Measurements from ENCODE around the gene IRAK3. TPM values are rescaled to one million over a fixed set of nuclear protein-coding genes. Genes with fewer than 3 reads are reported as not detected.

The IRAK3 gene, protein sequence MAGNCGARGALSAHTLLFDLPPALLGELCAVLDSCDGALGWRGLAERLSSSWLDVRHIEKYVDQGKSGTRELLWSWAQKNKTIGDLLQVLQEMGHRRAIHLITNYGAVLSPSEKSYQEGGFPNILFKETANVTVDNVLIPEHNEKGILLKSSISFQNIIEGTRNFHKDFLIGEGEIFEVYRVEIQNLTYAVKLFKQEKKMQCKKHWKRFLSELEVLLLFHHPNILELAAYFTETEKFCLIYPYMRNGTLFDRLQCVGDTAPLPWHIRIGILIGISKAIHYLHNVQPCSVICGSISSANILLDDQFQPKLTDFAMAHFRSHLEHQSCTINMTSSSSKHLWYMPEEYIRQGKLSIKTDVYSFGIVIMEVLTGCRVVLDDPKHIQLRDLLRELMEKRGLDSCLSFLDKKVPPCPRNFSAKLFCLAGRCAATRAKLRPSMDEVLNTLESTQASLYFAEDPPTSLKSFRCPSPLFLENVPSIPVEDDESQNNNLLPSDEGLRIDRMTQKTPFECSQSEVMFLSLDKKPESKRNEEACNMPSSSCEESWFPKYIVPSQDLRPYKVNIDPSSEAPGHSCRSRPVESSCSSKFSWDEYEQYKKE
- 1 to 10 TPM; 3.2 to 4.2 (median 3.4) TPM for polyA plus RNA-seq (ENCODE audit: insufficient read length in 4 of 4)

GRCh38 chr12:66188584-66189485, at the start of gene IRAK3:
IRAK3 (plus strand) TSS chr12:66189214; CDS start chr12:66189300, 86 bp downstream.
- peak in 3 of 4 donors; percentile 31 to 51 (median 35) for DNase-seq (ENCODE audit: low read depth in 4 of 4, low spot score in 3 of 4)

- DNase-seq (ENCODE audit: low read depth in 4 of 4, low spot score in 3 of 4), result no peak
Observed at GRCh38 chr12:66139328-66139727, 49.7 kb upstream of the IRAK3 start.

- no peak for DNase-seq (ENCODE audit: low read depth in 4 of 4, low spot score in 3 of 4)
Observed at GRCh38 chr12:66140731-66141130, 48.3 kb upstream of the IRAK3 start.

DNA sequence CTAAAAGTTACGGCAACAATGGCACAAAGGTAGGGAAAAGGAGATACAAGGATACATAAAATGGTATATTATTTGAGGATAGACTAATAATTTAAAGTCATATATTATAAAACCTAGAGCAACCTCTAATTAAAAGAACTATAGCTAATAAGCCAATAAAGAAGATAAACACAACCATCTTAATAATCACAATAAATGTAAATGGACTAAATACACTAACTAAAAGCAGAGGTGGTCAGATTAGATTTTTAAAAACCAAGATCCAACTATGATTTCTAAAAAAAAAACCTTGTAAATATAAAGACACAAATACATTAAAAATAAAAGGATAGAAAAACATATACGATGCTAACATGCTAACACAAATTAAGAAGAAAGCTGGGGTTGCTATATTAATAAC, 47.7 kb upstream of the IRAK3 start:
- no peak for DNase-seq (ENCODE audit: low read depth in 4 of 4, low spot score in 3 of 4)

DNA sequence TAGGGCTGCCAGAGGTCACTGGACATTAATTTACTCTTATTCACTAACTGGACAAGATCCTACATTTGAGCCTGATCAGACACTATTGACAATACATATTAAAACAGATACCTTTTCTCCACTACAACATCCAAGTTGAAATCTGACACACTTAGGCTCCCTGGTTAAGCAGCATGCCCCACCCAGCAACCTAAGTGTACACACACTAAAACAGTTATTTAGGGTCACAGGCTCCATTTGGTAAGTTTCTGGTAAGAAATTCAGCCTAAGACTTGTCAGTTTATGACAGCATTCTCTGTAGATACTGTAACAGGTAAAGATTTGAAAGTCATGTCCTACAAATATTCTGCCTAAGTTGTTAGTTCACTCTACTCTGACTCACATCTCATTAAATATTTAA, 46.2 kb upstream of the IRAK3 start:
- DNase-seq (ENCODE audit: low read depth in 4 of 4, low spot score in 3 of 4), result no peak

- DNase-seq (ENCODE audit: low read depth in 4 of 4, low spot score in 3 of 4), result no peak
Observed at GRCh38 chr12:66143868-66144267, 45.1 kb upstream of the IRAK3 start.

GRCh38 chr12:66144791-66145754, 43.9 kb upstream of the IRAK3 start:
- DNase-seq (ENCODE audit: low read depth in 4 of 4, low spot score in 3 of 4), result peak in 1 of 4 donors; percentile 38

- no peak for DNase-seq (ENCODE audit: low read depth in 4 of 4, low spot score in 3 of 4)
Observed at GRCh38 chr12:66149702-66150398, 39.2 kb upstream of the IRAK3 start.

DNA sequence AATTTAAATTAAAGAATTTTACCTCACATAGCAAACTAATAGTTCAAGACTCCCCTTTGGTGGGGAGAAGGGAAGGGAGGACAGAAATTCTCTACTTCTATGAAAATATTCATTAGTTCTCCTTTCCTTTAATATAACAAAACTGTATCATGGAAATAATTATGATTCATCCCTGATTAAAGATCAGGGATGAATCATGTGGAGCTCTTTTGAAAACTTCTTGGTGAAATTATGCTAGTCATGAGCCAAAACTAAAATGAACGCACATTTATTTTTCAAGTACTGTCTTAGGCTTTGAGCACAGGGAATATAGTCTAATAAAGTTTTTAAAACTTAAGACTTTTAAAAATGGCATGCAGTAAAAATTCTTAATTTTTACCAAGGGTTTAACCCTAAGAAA, 36.3 kb upstream of the IRAK3 start:
- DNase-seq (ENCODE audit: low read depth in 4 of 4, low spot score in 3 of 4), result no peak

DNA sequence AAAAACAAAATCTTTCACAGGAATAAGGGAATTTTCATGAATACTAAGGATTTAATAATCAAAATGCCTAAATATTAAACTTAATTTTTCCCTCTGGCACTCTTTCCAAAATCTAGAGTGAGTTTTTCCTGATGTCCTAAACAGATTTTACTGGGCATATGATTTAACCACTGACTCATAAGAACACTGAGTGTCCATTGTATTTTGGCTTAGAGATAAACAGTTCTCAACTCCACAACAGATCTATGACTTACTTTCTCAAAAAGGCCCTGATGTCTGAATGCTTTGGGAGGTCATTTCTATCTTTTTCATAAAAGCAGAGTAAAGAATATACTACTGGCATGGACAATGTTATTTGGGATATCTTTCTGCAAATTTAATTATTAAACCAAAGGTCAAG, 34.2 kb upstream of the IRAK3 start:
- DNase-seq (ENCODE audit: low read depth in 4 of 4, low spot score in 3 of 4), result no peak

DNA sequence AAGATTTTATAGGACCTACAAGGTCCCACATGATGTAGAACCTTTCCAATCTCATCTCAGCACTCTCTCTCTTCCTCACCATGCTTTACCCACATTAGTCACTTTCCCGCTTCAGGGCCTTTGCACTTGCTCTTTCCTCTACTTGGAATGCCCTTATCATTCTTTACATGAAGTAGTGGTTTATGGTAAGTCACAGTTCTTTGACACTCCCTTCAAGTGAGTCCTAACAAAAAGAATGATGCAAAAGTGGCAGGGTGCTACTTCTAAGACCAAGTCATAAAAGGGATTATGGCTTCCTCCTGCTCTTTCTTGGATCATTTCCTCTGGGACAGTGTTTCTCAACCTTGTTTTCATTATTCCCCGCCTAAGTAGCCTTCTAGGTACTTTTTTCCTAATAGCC, 32.4 kb upstream of the IRAK3 start:
- DNase-seq (ENCODE audit: low read depth in 4 of 4, low spot score in 3 of 4), result no peak

DNA sequence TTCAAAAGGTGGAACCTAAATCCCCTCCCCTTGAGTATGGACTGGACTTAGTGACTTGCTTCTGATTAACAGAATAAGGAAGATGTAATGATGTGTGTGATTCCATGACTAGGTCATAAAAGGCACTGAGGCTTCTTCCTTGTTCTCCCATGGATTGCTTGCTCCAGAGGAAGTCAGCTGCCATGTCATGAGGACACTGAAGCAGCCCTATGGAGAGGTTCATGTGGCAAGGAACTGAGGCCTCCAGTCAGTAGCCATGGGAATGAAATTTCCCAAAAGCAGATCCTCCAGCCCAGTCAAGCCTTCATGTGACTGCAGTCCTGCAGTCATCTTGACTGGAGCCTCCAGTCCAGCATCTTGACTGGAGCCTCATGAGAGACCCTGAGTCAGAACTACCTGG, 29.9 kb upstream of the IRAK3 start:
- no peak for DNase-seq (ENCODE audit: low read depth in 4 of 4, low spot score in 3 of 4)

GRCh38 chr12:66160704-66161103, 28.3 kb upstream of the IRAK3 start:
- no peak for DNase-seq (ENCODE audit: low read depth in 4 of 4, low spot score in 3 of 4)

DNA sequence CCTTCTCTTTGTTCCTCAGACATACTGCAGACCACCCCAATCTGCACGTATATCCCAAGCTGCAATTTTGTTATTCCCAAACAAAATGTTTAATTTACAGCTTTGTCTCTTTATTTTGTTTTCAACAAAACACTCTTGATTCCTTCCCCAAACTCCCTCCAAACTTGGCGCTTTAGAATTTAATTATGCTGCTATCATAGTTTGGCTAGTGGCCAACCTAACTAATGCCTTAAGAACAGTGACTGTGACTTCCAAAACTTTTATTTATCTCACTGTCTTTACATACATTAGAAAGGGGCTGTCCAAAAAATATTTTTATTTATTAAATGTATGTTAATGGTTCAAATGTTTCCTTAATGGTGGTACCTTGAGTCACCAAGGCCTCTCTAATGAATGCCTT, 26.3 kb upstream of the IRAK3 start:
- DNase-seq (ENCODE audit: low read depth in 4 of 4, low spot score in 3 of 4), result no peak

- DNase-seq (ENCODE audit: low read depth in 4 of 4, low spot score in 3 of 4), result no peak
Observed at GRCh38 chr12:66163289-66163688, 25.7 kb upstream of the IRAK3 start.

DNA sequence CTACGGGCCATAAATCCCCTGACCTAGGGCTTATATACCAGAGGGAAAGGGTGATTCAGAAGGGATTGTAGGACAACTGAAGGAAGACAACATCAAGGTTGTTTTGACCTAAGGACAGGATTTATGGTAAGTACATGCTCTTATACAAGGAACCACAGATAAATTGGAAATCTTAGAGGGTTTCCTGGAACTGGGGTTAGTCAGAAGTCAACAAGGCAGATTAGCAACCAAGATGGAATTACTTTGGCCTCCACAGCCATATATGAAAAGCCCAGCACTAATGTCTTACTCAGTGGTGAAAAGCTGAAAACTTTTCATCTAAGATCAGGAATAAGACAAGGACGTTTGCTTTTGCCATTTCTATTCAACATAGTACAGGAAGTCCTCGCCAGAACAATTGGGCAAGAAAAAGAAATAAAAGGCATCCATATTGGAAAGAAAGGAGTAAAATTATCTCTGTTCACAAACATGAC, 24.6 kb upstream of the IRAK3 start:
- DNase-seq (ENCODE audit: low read depth in 4 of 4, low spot score in 3 of 4), result no peak

- DNase-seq (ENCODE audit: low read depth in 4 of 4, low spot score in 3 of 4), result no peak
Observed at GRCh38 chr12:66165141-66165540, 23.9 kb upstream of the IRAK3 start.

DNA sequence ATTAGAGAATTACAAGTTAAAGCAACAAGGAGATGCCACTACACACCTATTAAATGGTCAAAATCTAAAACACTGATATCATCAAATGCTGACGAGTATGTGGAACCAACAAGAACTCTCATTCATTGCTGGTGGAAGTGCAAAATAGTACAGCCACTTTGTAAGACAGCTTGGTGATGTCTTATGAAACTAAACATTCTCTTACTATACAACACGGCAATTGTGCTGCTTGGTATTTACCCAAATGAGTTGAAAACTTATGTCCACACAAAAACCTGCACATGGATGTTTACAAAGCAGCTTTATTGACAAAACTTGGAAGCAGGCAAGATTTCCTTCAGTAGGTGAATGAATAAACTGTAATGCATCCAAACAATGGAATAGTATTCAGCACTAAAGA, 22.5 kb upstream of the IRAK3 start:
- no peak for DNase-seq (ENCODE audit: low read depth in 4 of 4, low spot score in 3 of 4)

- no peak for DNase-seq (ENCODE audit: low read depth in 4 of 4, low spot score in 3 of 4)
Observed at GRCh38 chr12:66168410-66168809, 20.6 kb upstream of the IRAK3 start.

Measured in left renal pelvis (tissue), 4 donors.